Activated B cell treated with CpG ODN at 0.5 μM for 24 hours (primary cell): ENCODE data around the gene MDP1. TPM values are rescaled to one million over a fixed set of nuclear protein-coding genes. Genes with fewer than 3 reads are reported as not detected.

Experiments
- ATAC-seq: fragments of 200-7000 bp; cut with Tn5 transposase; one replicate; pipeline ENCODE4 v1.10.0; 2021; ENCODE audit warnings: low read depth, mild to moderate bottlenecking, moderate library complexity
- CTCF ChIA-PET: fragments of 350-600 bp; sonication (Branson Sonifier 250); formaldehyde crosslinking; loops from one replicate; lab custom pipeline; 2021; ENCODE audit warnings: antibody characterized with exemption; lab: Charles Lee
- POLR2A ChIA-PET: fragments of 350-600 bp; sonication (Branson Sonifier 250); formaldehyde crosslinking; loops from one replicate; lab custom pipeline; 2021; ENCODE audit warnings: antibody characterized with exemption; lab: Charles Lee
- DNase-seq: peaks from one replicate; pipeline ENCODE4 v3.0.0; 2022
- H3K27ac Mint-ChIP-seq: one replicate; pipeline ENCODE4 v1.8.0; 2020; ENCODE audit warnings: mixed read lengths
- H3K27me3 Mint-ChIP-seq: one replicate; pipeline ENCODE4 v1.8.0; 2021; ENCODE audit warnings: mixed read lengths
- H3K36me3 Mint-ChIP-seq: one replicate; pipeline ENCODE4 v1.8.0; 2021; ENCODE audit warnings: low read depth, mixed read lengths
- H3K4me1 Mint-ChIP-seq: one replicate; pipeline ENCODE4 v1.8.0; 2021; ENCODE audit warnings: mixed read lengths
- H3K4me3 Mint-ChIP-seq: one replicate; pipeline ENCODE4 v1.8.0; 2020; ENCODE audit warnings: mild to moderate bottlenecking, mixed read lengths
- H3K9me3 Mint-ChIP-seq: one replicate; pipeline ENCODE4 v1.8.0; 2020; ENCODE audit warnings: mixed read lengths
- CTCF ChIP-seq: fragments of 200-600 bp; IDR thresholded peaks from one replicate; pipeline ENCODE4 v1.8.0; 2022; ENCODE audit warnings: antibody characterized with exemption, mild to moderate bottlenecking
- intact Hi-C: fragments of 100-400 bp; cut with micrococcal nuclease; formaldehyde crosslinking; loops from one replicate; pipeline ENCODE4 v1.15.1; 2024
- total RNA-seq: library from RNA; stranded (reverse); gene quantifications from 2 replicates; pipeline ENCODE4 v1.2.3, GENCODE V29; 2022

The MDP1 gene
- total RNA-seq, 1 donor from 2014 or later, result 16.3 TPM

- TF ChIP-seq CTCF, result no peak
- intact Hi-C loops, result no loop called here
- Mint-ChIP-seq H3K9me3 (no peaks in the 10 kb centered on the region), H3K27ac (no peak overlapping the region), H3K36me3 (peaks cover 42% of the 10 kb centered on the region), H3K4me3 (no peak overlapping the region), H3K4me1 (no peaks in the 10 kb centered on the region), H3K27me3 (no peaks in the 10 kb centered on the region)
- no peak for ATAC-seq
- CTCF ChIA-PET, result no interaction called here
- POLR2A ChIA-PET, result interaction anchor here (1.8 kb wide), 1 partner anchor 9 kb away, joined by 7 read pairs; the partner anchor contains the start of gene RABGGTA
- no peak for DNase-seq
Observed at GRCh38 chr14:24261969-24262327, 46.1 kb upstream of the MDP1 start.

GRCh38 chr14:24261256-24261968 is 45.5 kb upstream of the MDP1 start:
- intact Hi-C loops, result no loop called here
- DNase-seq, result no peak
- CTCF ChIA-PET, result no interaction called here

GRCh38 chr14:24260780-24261157 is 44.9 kb upstream of the MDP1 start:
- POLR2A ChIA-PET, result no interaction called here
- TF ChIP-seq CTCF, result no peak
- ATAC-seq (no peak), DNase-seq (no peak)
- Mint-ChIP-seq H3K4me3 (no peak overlapping the region), H3K36me3 (peaks cover 32% of the 10 kb centered on the region), H3K27me3 (no peaks in the 10 kb centered on the region), H3K9me3 (no peaks in the 10 kb centered on the region), H3K27ac (no peak overlapping the region), H3K4me1 (no peaks in the 10 kb centered on the region)
- CTCF ChIA-PET, result no interaction called here
- intact Hi-C loops, result no loop called here

More at GRCh38 chr14:24261256-24261968, 45.5 kb upstream of the MDP1 start:
- H3K27me3 Mint-ChIP-seq, result no peaks in the 10 kb centered on the region
- no peak for ATAC-seq
- no peak overlapping the region for H3K27ac Mint-ChIP-seq
- peaks cover 37% of the 10 kb centered on the region for H3K36me3 Mint-ChIP-seq
- no peaks in the 10 kb centered on the region for H3K4me1 Mint-ChIP-seq
- no peak overlapping the region for H3K4me3 Mint-ChIP-seq
- no peaks in the 10 kb centered on the region for H3K9me3 Mint-ChIP-seq
- TF ChIP-seq CTCF, result no peak
- POLR2A ChIA-PET, result interaction anchor here (1.8 kb wide), 1 partner anchor 10 kb away, joined by 7 read pairs; the partner anchor contains the start of gene RABGGTA

- ATAC-seq (no peak), DNase-seq (no peak)
- ChIA-PET CTCF (no interaction called here), POLR2A (no interaction called here)
- intact Hi-C loops, result no loop called here
- Mint-ChIP-seq H3K4me1 (no peaks in the 10 kb centered on the region), H3K9me3 (no peaks in the 10 kb centered on the region), H3K27me3 (no peaks in the 10 kb centered on the region), H3K4me3 (no peak overlapping the region), H3K27ac (no peak overlapping the region), H3K36me3 (peaks cover 37% of the 10 kb centered on the region)
- no peak for TF ChIP-seq CTCF
Observed at GRCh38 chr14:24260026-24260779, 44.3 kb upstream of the MDP1 start.

- peaks cover 34% of the 10 kb centered on the region for H3K36me3 Mint-ChIP-seq
- CTCF ChIA-PET, result interaction anchor here (1.5 kb wide), 1 partner anchor 17 kb away, joined by 5 read pairs; the partner anchor contains the start of gene TINF2
- H3K9me3 Mint-ChIP-seq, result no peaks in the 10 kb centered on the region
- no peak for TF ChIP-seq CTCF
- no peak overlapping the region for H3K4me3 Mint-ChIP-seq
- POLR2A ChIA-PET, result no interaction called here
- H3K27me3 Mint-ChIP-seq, result no peaks in the 10 kb centered on the region
- no peak overlapping the region for H3K27ac Mint-ChIP-seq
- DNase-seq (no peak), ATAC-seq (no peak)
- no peaks in the 10 kb centered on the region for H3K4me1 Mint-ChIP-seq
- intact Hi-C loops, result no loop called here
Observed at GRCh38 chr14:24259282-24260025, 43.6 kb upstream of the MDP1 start.
